Measurements from ENCODE around the gene PSPH. TPM values are rescaled to one million over a fixed set of nuclear protein-coding genes. Genes with fewer than 3 reads are reported as not detected.
A peak's percentile ranks its signal among the peaks of the same experiment; 100 is the strongest.

Gene PSPH
- total RNA-seq, 2 donors from 2014 or later, result 9.3 to 28.8 TPM

GRCh38 chr7:55965100-55965470 lies 86.2 kb downstream of the PSPH start:
- Mint-ChIP-seq H3K9me3 (no peaks in the 10 kb centered on the region), H3K4me1 (ENCODE audit: low read depth in 2 of 2) (peaks cover 19 to 31% of the 10 kb centered on the region in 2 donors)
- no peak for DNase-seq (ENCODE audit: low spot score)

GRCh38 chr7:55964261-55965099 lies 86.8 kb downstream of the PSPH start, which contains the start of gene NIPSNAP2:
TSS of gene NIPSNAP2 (plus strand) at chr7:55964585. CDS start at chr7:55964610, 25 bp downstream.
- Mint-ChIP-seq H3K27ac (peak within 1 kb of the TSS; percentile 77 to 87), H3K4me3 (peak within 1 kb of the TSS; percentile 79), H3K4me1 (ENCODE audit: low read depth in 2 of 2) (peaks cover 15 to 27% of the 10 kb centered on the region in 2 donors), H3K27me3 (no peaks in the 10 kb centered on the region), H3K36me3 (no peaks in the 10 kb centered on the region), H3K9me3 (no peaks in the 10 kb centered on the region)
- DNase-seq (ENCODE audit: low spot score) (peak; percentile 90), ATAC-seq (peak; percentile 90 to 94)

More at GRCh38 chr7:55965100-55965470, 86.2 kb downstream of the PSPH start:
- Mint-ChIP-seq H3K27me3 (no peaks in the 10 kb centered on the region), H3K36me3 (no peaks in the 10 kb centered on the region), H3K27ac (peak overlapping the region; percentile 67 to 79), H3K4me3 (peak overlapping the region; percentile 79)
- ATAC-seq, result no peak

GRCh38 chr7:55963584-55964168 lies 87.6 kb downstream of the PSPH start:
- H3K9me3 Mint-ChIP-seq, result no peaks in the 10 kb centered on the region
- ATAC-seq (no peak), DNase-seq (ENCODE audit: low spot score) (no peak)
- peak overlapping the region; percentile 77 to 87 for H3K27ac Mint-ChIP-seq
- H3K4me3 Mint-ChIP-seq, result peak overlapping the region; percentile 67
- H3K4me1 Mint-ChIP-seq (ENCODE audit: low read depth in 2 of 2), result peaks cover 10 to 19% of the 10 kb centered on the region in 2 donors
- no peaks in the 10 kb centered on the region for H3K27me3 Mint-ChIP-seq
- no peaks in the 10 kb centered on the region for H3K36me3 Mint-ChIP-seq

- H3K27me3 Mint-ChIP-seq, result no peaks in the 10 kb centered on the region
- no peak overlapping the region for H3K27ac Mint-ChIP-seq
- H3K4me1 Mint-ChIP-seq (ENCODE audit: low read depth in 2 of 2), result peaks cover 10 to 15% of the 10 kb centered on the region in 2 donors
- H3K9me3 Mint-ChIP-seq, result no peaks in the 10 kb centered on the region
- H3K36me3 Mint-ChIP-seq, result no peaks in the 10 kb centered on the region
- DNase-seq (ENCODE audit: low spot score), result no peak
- ATAC-seq, result no peak
- H3K4me3 Mint-ChIP-seq, result no peak overlapping the region
Observed at GRCh38 chr7:55962014-55962413, 89.2 kb downstream of the PSPH start.

Other genes with a start within 250 kb of the PSPH start
- gene SEPTIN14, start 188.7 kb downstream of the PSPH start, total RNA-seq, result not detected
- 1 to 10 TPM; 1.4 to 3.6 TPM for gene ZNF713, start 164.0 kb downstream of the PSPH start, total RNA-seq
- 10 to 100 TPM; 20.9 to 28.7 TPM for gene MRPS17, start 99.6 kb downstream of the PSPH start, total RNA-seq
- 10 to 100 TPM; 22.1 to 29.0 TPM for gene NIPSNAP2, start 86.9 kb downstream of the PSPH start, total RNA-seq
- 100 to 1,000 TPM; 188 to 277 TPM for gene CCT6A, start 321 bp upstream of the PSPH start, total RNA-seq
- gene SUMF2, start 12.8 kb upstream of the PSPH start, total RNA-seq, result 100 to 1,000 TPM; 101 to 117 TPM
- 1 to 10 TPM; 1.6 to 6.2 TPM for gene PHKG1, start 41.5 kb upstream of the PSPH start, total RNA-seq
- 100 to 1,000 TPM; 419 to 616 TPM for gene CHCHD2, start 55.0 kb upstream of the PSPH start, total RNA-seq
- gene NUPR2, start 65.0 kb upstream of the PSPH start, total RNA-seq, result not detected